GM23338 (cell line): ENCODE data around the gene ECT2. TPM values are rescaled to one million over a fixed set of nuclear protein-coding genes. Genes with fewer than 3 reads are reported as not detected.

Source experiments
- ATAC-seq: fragments of 200-7000 bp; cut with Tn5 transposase; 3 replicates; pipeline ENCODE4 v1.9.1; 2020
- DNase-seq: peaks from one replicate; pipeline ENCODE4 v3.0.0-alpha.2; 2015; ENCODE audit warnings: low spot score
- H2AFZ ChIP-seq: fragments of 200-600 bp; sonication (generic); 2 replicates; pipeline ENCODE4 v1.8.0; 2016; ENCODE audit warnings: antibody characterized with exemption, mild to moderate bottlenecking, moderate library complexity
- H3F3A ChIP-seq: fragments of 200-600 bp; sonication (generic); replicated peaks from 2 replicates; pipeline ENCODE4 v1.8.0; 2017; ENCODE audit warnings: antibody characterized with exemption, mixed run types, low read depth
- H3K27ac ChIP-seq: fragments of 200-600 bp; sonication (generic); 2 replicates; pipeline ENCODE4 v1.6.1; 2016; ENCODE audit warnings: low read depth
- H3K27me3 ChIP-seq: fragments of 200-600 bp; sonication (generic); 2 replicates; pipeline ENCODE4 v1.8.0; 2016; ENCODE audit warnings: mild to moderate bottlenecking, mixed run types, moderate library complexity; ENCODE audit not compliant: insufficient read depth
- H3K36me3 ChIP-seq: fragments of 200-600 bp; sonication (generic); 2 replicates; pipeline ENCODE4 v1.8.0; 2016; ENCODE audit warnings: mild to moderate bottlenecking; ENCODE audit not compliant: insufficient read depth
- H3K4me1 ChIP-seq: fragments of 200-600 bp; sonication (generic); 2 replicates; pipeline ENCODE4 v1.8.0; 2016; ENCODE audit warnings: mild to moderate bottlenecking, moderate library complexity; ENCODE audit not compliant: insufficient read depth
- H3K4me2 ChIP-seq: fragments of 200-600 bp; sonication (generic); 2 replicates; pipeline ENCODE4 v1.7.1; 2017; ENCODE audit warnings: mixed run types
- H3K4me3 ChIP-seq: fragments of 200-600 bp; sonication (generic); 2 replicates; pipeline ENCODE4 v1.6.1; 2016; ENCODE audit warnings: mixed run types
- H3K79me2 ChIP-seq: fragments of 200-600 bp; sonication (generic); replicated peaks from 2 replicates; pipeline ENCODE4 v1.8.0; 2017; ENCODE audit warnings: mild to moderate bottlenecking; ENCODE audit not compliant: insufficient read depth
- H3K9me2 ChIP-seq: fragments of 200-600 bp; sonication (generic); 2 replicates; pipeline ENCODE4 v1.8.0; 2017; ENCODE audit not compliant: insufficient read depth
- H4K20me1 ChIP-seq: fragments of 200-600 bp; sonication (generic); replicated peaks from 2 replicates; pipeline ENCODE4 v1.8.0; 2017; ENCODE audit warnings: mild to moderate bottlenecking; ENCODE audit not compliant: insufficient read depth
- H3K27ac Mint-ChIP-seq: 2 replicates; pipeline ENCODE4 v1.8.0; 2020; ENCODE audit warnings: inconsistent platforms, mild to moderate bottlenecking, moderate library complexity, mixed read lengths
- H3K27me3 Mint-ChIP-seq: 3 replicates; pipeline ENCODE4 v1.8.0; 2022; ENCODE audit warnings: low read depth, mild to moderate bottlenecking, moderate library complexity, mixed read lengths, inconsistent platforms; ENCODE audit not compliant: insufficient read depth, poor library complexity
- H3K36me3 Mint-ChIP-seq: 3 replicates; pipeline ENCODE4 v1.8.0; 2021; ENCODE audit warnings: low read depth, mild to moderate bottlenecking, inconsistent platforms, moderate library complexity, mixed read lengths
- H3K4me1 Mint-ChIP-seq: 3 replicates; pipeline ENCODE4 v1.8.0; 2020; ENCODE audit warnings: mild to moderate bottlenecking, inconsistent platforms, mixed read lengths
- H3K4me3 Mint-ChIP-seq: 3 replicates; pipeline ENCODE4 v1.8.0; 2021; ENCODE audit warnings: moderate library complexity, mild to moderate bottlenecking, inconsistent platforms, mixed read lengths
- H3K9me3 Mint-ChIP-seq: 3 replicates; pipeline ENCODE4 v1.8.0; 2020; ENCODE audit warnings: moderate library complexity, mild to moderate bottlenecking, inconsistent platforms, mixed read lengths
- EZH2phosphoT487 ChIP-seq: fragments of 200-600 bp; sonication (generic); IDR thresholded peaks from one replicate; pipeline ENCODE4 v1.8.1; 2018; ENCODE audit warnings: antibody characterized with exemption; ENCODE audit not compliant: unreplicated experiment
- NANOG ChIP-seq: IDR thresholded peaks from 2 replicates; pipeline ENCODE4 v1.6.1; 2016; ENCODE audit warnings: antibody characterized with exemption, borderline replicate concordance
- POLR2AphosphoS5 ChIP-seq: IDR thresholded peaks from 2 replicates; pipeline ENCODE4 v1.6.1; 2016; ENCODE audit warnings: antibody characterized with exemption, low read depth
- STAT1 ChIP-seq: IDR thresholded peaks from one replicate; pipeline ENCODE4 v1.6.1; 2016; ENCODE audit warnings: antibody characterized with exemption; ENCODE audit not compliant: unreplicated experiment
- ZNF331 ChIP-seq: fragments of 250-450 bp; sonication (Bioruptor Pico); IDR thresholded peaks from 2 replicates; pipeline ENCODE4 v1.5.0; 2020; ENCODE audit warnings: low read depth, mild to moderate bottlenecking, moderate library complexity
- polyA plus RNA-seq: library from polyadenylated mRNA; unstranded; fragments of >200 nt; fragmentation: Nextera tagmentation; extraction: Ambion mirVana; gene quantifications from 2 replicates; pipeline ENCODE4 v1.2.1, GENCODE V29; 2016
- total RNA-seq: library from RNA; depleted of rRNA; stranded (reverse); fragments of >200 nt; shearing (Covaris generic); gene quantifications from 2 replicates; pipeline ENCODE4 v1.2.3, GENCODE V29; 2014
- TF ChIP-seq, protein P1 (sequence below): IDR thresholded peaks from one replicate; pipeline ENCODE4 v1.6.1; 2018; ENCODE audit warnings: antibody characterized with exemption; ENCODE audit not compliant: unreplicated experiment
- TF ChIP-seq, protein P2 (sequence below), 2 experiments: fragments of 200-600 bp in 1 of 2; sonication (generic) in 1 of 2; conservative IDR thresholded peaks; 2 replicates each; pipeline versions ENCODE4 v1.5.1 to v1.6.1; 2016 to 2017; ENCODE audit warnings: antibody characterized with exemption in 2 of 2, low read depth in 2 of 2, mild to moderate bottlenecking in 2 of 2, moderate library complexity in 1 of 2
- TF ChIP-seq, protein P3 (sequence below): IDR thresholded peaks from 2 replicates; pipeline ENCODE4 v1.6.1; 2016; ENCODE audit warnings: antibody characterized with exemption
- TF ChIP-seq, protein P4 (sequence below): fragments of 250-450 bp; sonication (Bioruptor Pico); IDR thresholded peaks from 2 replicates; pipeline ENCODE4 v1.5.0; 2020; ENCODE audit warnings: mild to moderate bottlenecking, moderate library complexity

The ECT2 gene
- total and polyA plus RNA-seq, 2 experiments from 2014 or later = 102 to 111 TPM

DNA sequence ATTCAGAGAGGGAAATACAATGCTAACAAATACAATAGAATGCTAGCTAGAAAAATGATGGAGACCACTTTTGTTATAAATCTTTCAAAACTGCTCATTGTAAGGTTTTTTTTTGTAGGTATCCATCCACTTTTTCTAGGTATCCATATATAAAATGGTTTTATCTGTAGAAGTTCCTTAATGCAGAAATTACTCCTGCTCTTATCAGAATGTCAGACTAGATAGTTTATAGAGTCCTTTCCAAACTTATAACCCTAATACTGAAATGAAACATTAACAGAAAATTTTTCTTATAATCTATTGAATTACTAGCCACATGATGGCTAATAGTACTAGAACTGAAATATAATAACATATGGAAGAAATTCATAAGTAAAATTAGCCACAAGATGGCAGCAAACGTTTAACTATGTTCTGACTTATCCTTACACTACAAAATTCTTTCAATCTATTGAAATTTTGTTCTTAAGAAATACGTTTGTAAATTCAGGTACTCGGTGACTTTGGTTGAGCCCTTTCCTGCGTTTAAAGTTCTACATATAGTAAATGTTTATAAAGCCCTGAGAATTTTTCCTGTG is 58.5 kb downstream of the ECT2 start:
- DNase-seq = peak; percentile 46
- ATAC-seq = no peak
- Histone ChIP-seq H3K27ac (no peak overlapping the region), H3K9me2 (no peaks in the 10 kb centered on the region), H3K4me1 (no peaks in the 10 kb centered on the region), H3K36me3 (peaks cover 27% of the 10 kb centered on the region; the same call in 1 of the 2 replicates), H3K4me2 (no peak overlapping the region), H3K27me3 (no peaks in the 10 kb centered on the region), H4K20me1 (no peaks in the 10 kb centered on the region; the same call in 1 of the 2 replicates), H2AFZ (no peak overlapping the region), H3K4me3 (no peak overlapping the region), H3K79me2 (no peaks in the 10 kb centered on the region), H3F3A (no peaks in the 10 kb centered on the region)
- Mint-ChIP-seq H3K36me3 (peaks cover 28% of the 10 kb centered on the region; the same call in 2 of the 3 replicates), H3K27me3 (no peaks in the 10 kb centered on the region), H3K27ac (no peak overlapping the region), H3K9me3 (no peaks in the 10 kb centered on the region), H3K4me3 (no peak overlapping the region), H3K4me1 (no peaks in the 10 kb centered on the region)
- TF ChIP-seq, protein P1, sequence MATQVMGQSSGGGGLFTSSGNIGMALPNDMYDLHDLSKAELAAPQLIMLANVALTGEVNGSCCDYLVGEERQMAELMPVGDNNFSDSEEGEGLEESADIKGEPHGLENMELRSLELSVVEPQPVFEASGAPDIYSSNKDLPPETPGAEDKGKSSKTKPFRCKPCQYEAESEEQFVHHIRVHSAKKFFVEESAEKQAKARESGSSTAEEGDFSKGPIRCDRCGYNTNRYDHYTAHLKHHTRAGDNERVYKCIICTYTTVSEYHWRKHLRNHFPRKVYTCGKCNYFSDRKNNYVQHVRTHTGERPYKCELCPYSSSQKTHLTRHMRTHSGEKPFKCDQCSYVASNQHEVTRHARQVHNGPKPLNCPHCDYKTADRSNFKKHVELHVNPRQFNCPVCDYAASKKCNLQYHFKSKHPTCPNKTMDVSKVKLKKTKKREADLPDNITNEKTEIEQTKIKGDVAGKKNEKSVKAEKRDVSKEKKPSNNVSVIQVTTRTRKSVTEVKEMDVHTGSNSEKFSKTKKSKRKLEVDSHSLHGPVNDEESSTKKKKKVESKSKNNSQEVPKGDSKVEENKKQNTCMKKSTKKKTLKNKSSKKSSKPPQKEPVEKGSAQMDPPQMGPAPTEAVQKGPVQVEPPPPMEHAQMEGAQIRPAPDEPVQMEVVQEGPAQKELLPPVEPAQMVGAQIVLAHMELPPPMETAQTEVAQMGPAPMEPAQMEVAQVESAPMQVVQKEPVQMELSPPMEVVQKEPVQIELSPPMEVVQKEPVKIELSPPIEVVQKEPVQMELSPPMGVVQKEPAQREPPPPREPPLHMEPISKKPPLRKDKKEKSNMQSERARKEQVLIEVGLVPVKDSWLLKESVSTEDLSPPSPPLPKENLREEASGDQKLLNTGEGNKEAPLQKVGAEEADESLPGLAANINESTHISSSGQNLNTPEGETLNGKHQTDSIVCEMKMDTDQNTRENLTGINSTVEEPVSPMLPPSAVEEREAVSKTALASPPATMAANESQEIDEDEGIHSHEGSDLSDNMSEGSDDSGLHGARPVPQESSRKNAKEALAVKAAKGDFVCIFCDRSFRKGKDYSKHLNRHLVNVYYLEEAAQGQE = no peak
- TF ChIP-seq POLR2AphosphoS5 (no peak), STAT1 (no peak), NANOG (no peak), EZH2phosphoT487 (no peak), ZNF331 (CRISPR knock-in tag) (no peak)
- TF ChIP-seq, protein P2, sequence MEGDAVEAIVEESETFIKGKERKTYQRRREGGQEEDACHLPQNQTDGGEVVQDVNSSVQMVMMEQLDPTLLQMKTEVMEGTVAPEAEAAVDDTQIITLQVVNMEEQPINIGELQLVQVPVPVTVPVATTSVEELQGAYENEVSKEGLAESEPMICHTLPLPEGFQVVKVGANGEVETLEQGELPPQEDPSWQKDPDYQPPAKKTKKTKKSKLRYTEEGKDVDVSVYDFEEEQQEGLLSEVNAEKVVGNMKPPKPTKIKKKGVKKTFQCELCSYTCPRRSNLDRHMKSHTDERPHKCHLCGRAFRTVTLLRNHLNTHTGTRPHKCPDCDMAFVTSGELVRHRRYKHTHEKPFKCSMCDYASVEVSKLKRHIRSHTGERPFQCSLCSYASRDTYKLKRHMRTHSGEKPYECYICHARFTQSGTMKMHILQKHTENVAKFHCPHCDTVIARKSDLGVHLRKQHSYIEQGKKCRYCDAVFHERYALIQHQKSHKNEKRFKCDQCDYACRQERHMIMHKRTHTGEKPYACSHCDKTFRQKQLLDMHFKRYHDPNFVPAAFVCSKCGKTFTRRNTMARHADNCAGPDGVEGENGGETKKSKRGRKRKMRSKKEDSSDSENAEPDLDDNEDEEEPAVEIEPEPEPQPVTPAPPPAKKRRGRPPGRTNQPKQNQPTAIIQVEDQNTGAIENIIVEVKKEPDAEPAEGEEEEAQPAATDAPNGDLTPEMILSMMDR (conservative IDR thresholded peaks at IDR 0.05; ENCODE audit: low read depth in 2 of 2) = peak in 1 of 2 experiments; percentile 58; a peak in 3 of 4 replicates
- TF ChIP-seq, protein P3, sequence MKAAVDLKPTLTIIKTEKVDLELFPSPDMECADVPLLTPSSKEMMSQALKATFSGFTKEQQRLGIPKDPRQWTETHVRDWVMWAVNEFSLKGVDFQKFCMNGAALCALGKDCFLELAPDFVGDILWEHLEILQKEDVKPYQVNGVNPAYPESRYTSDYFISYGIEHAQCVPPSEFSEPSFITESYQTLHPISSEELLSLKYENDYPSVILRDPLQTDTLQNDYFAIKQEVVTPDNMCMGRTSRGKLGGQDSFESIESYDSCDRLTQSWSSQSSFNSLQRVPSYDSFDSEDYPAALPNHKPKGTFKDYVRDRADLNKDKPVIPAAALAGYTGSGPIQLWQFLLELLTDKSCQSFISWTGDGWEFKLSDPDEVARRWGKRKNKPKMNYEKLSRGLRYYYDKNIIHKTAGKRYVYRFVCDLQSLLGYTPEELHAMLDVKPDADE = no peak
- TF ChIP-seq, protein P4, sequence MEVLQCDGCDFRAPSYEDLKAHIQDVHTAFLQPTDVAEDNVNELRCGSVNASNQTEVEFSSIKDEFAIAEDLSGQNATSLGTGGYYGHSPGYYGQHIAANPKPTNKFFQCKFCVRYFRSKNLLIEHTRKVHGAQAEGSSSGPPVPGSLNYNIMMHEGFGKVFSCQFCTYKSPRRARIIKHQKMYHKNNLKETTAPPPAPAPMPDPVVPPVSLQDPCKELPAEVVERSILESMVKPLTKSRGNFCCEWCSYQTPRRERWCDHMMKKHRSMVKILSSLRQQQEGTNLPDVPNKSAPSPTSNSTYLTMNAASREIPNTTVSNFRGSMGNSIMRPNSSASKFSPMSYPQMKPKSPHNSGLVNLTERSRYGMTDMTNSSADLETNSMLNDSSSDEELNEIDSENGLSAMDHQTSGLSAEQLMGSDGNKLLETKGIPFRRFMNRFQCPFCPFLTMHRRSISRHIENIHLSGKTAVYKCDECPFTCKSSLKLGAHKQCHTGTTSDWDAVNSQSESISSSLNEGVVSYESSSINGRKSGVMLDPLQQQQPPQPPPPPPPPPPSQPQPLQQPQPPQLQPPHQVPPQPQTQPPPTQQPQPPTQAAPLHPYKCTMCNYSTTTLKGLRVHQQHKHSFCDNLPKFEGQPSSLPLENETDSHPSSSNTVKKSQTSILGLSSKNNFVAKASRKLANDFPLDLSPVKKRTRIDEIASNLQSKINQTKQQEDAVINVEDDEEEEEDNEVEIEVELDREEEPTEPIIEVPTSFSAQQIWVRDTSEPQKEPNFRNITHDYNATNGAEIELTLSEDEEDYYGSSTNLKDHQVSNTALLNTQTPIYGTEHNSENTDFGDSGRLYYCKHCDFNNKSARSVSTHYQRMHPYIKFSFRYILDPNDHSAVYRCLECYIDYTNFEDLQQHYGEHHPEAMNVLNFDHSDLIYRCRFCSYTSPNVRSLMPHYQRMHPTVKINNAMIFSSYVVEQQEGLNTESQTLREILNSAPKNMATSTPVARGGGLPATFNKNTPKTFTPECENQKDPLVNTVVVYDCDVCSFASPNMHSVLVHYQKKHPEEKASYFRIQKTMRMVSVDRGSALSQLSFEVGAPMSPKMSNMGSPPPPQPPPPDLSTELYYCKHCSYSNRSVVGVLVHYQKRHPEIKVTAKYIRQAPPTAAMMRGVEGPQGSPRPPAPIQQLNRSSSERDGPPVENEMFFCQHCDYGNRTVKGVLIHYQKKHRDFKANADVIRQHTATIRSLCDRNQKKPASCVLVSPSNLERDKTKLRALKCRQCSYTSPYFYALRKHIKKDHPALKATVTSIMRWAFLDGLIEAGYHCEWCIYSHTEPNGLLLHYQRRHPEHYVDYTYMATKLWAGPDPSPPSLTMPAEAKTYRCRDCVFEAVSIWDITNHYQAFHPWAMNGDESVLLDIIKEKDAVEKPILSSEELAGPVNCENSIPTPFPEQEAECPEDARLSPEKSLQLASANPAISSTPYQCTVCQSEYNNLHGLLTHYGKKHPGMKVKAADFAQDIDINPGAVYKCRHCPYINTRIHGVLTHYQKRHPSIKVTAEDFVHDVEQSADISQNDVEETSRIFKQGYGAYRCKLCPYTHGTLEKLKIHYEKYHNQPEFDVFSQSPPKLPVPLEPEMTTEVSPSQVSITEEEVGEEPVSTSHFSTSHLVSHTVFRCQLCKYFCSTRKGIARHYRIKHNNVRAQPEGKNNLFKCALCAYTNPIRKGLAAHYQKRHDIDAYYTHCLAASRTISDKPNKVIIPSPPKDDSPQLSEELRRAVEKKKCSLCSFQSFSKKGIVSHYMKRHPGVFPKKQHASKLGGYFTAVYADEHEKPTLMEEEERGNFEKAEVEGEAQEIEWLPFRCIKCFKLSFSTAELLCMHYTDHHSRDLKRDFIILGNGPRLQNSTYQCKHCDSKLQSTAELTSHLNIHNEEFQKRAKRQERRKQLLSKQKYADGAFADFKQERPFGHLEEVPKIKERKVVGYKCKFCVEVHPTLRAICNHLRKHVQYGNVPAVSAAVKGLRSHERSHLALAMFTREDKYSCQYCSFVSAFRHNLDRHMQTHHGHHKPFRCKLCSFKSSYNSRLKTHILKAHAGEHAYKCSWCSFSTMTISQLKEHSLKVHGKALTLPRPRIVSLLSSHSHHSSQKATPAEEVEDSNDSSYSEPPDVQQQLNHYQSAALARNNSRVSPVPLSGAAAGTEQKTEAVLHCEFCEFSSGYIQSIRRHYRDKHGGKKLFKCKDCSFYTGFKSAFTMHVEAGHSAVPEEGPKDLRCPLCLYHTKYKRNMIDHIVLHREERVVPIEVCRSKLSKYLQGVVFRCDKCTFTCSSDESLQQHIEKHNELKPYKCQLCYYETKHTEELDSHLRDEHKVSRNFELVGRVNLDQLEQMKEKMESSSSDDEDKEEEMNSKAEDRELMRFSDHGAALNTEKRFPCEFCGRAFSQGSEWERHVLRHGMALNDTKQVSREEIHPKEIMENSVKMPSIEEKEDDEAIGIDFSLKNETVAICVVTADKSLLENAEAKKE (CRISPR knock-in tag) = no peak
